Spleen (tissue), 11 donors: ENCODE measurements around the gene PALD1. TPM values are rescaled to one million over a fixed set of nuclear protein-coding genes. Genes with fewer than 3 reads are reported as not detected.

Experiments used
- DNase-seq: peaks from one replicate; pipeline ENCODE4 v3.0.0-alpha.2; 2020
- H3K27ac ChIP-seq, 8 donors: fragments of 200-600 bp; sonication (generic) in 7 of 8; 1 replicate in 4 of 8; 2 replicates in 4 of 8; pipeline versions ENCODE4 v1.5.0 to v1.8.0; 2016 to 2021; ENCODE audit warnings: inconsistent platforms in 4 of 8, mild to moderate bottlenecking in 4 of 8, moderate library complexity in 1 of 8
- H3K27me3 ChIP-seq, 7 donors: fragments of 200-600 bp; sonication (generic) in 6 of 7; replicated peaks in 1 of 7; 1 replicate in 4 of 7; 2 replicates in 3 of 7; pipeline versions ENCODE4 v1.5.0 to v1.8.0; 2016 to 2021; ENCODE audit warnings: inconsistent platforms in 3 of 7, mild to moderate bottlenecking in 1 of 7
- H3K36me3 ChIP-seq, 6 donors: fragments of 200-600 bp; sonication (generic) in 5 of 6; 1 replicate in 4 of 6; 2 replicates in 2 of 6; pipeline versions ENCODE4 v1.5.0 to v1.8.0; 2016 to 2021; ENCODE audit warnings: inconsistent platforms in 2 of 6
- H3K4me1 ChIP-seq, 6 donors: fragments of 200-600 bp; sonication (generic) in 5 of 6; 1 replicate in 3 of 6; 2 replicates in 3 of 6; pipeline versions ENCODE4 v1.5.0 to v1.8.0; 2016 to 2021; ENCODE audit warnings: inconsistent platforms in 3 of 6
- H3K4me3 ChIP-seq, 8 donors: fragments of 200-600 bp; sonication (generic) in 7 of 8; 1 replicate in 4 of 8; 2 replicates in 4 of 8; pipeline versions ENCODE4 v1.5.0 to v1.8.0; 2016 to 2021; ENCODE audit warnings: inconsistent platforms in 4 of 8, mild to moderate bottlenecking in 4 of 8, moderate library complexity in 2 of 8
- H3K9me3 ChIP-seq, 8 donors: fragments of 200-600 bp; sonication (generic) in 7 of 8; 1 replicate in 4 of 8; 2 replicates in 4 of 8; pipeline versions ENCODE4 v1.5.0 to v1.8.0; 2016 to 2021; ENCODE audit warnings: inconsistent platforms in 4 of 8
- CTCF ChIP-seq, 11 experiments: fragments of 200-600 bp in 7 of 11; fragments of 450-650 bp in 4 of 11; sonication (generic) in 4 of 11; IDR thresholded peaks in 8 of 11; conservative IDR thresholded peaks in 3 of 11; 1 replicate in 7 of 11; 2 replicates in 4 of 11; pipeline versions ENCODE4 v1.4.0 to v1.8.0; 2016 to 2021; ENCODE audit warnings: antibody characterized with exemption in 11 of 11, inconsistent platforms in 4 of 11, mild to moderate bottlenecking in 1 of 11
- POLR2A ChIP-seq, 3 donors: fragments of 450-650 bp; IDR thresholded peaks; one replicate each; pipeline ENCODE4 v1.5.1; 2017; ENCODE audit warnings: antibody characterized with exemption in 3 of 3, mild to moderate bottlenecking in 1 of 3
- POLR2AphosphoS5 ChIP-seq, 3 donors: sonication (generic); formaldehyde crosslinking; IDR thresholded peaks; one replicate each; pipeline ENCODE4 v1.5.1; 2017; ENCODE audit warnings: antibody characterized with exemption in 3 of 3
- WGBS, 5 donors: extraction: QIAGEN DNeasy Blood & Tissue Kit in 3 of 5; methylation state at CpG; one replicate each; pipeline versions ENCODE4 v1.1.5 to v1.1.7; 2013 to 2018; 5-methylcytosine and 5-hydroxymethylcytosine counted together
- intact Hi-C: fragments of 100-400 bp; cut with DNase I; formaldehyde crosslinking; loops from one replicate; pipeline ENCODE4 v1.15.0; 2023; ENCODE audit warnings: low total_unique reads
- polyA plus RNA-seq, 3 donors: library from polyadenylated mRNA; stranded (reverse); fragments of 200-250 nt; gene quantifications; one replicate each; pipeline ENCODE4 v1.2.1, GENCODE V29; 2013
- total RNA-seq, 7 donors: library from RNA; depleted of rRNA in 3 of 7; stranded (reverse); fragments of >200 nt in 3 of 7; fragmentation: NEBNext Ultra II Directional in 4 of 7; extraction: Animal tissue kit (Norgen Biotek cat#: 25700) in 4 of 7; gene quantifications; one replicate each; pipeline versions ENCODE4 v1.1.0 to v1.2.1, GENCODE V29; 2016 to 2021
- donor health status: healthy with polysubstance abuse.
- donor health status: DM: no; HTN: no; CAD: no; lungs with moderate emphysema.
- donor health status: DM: no; HTN: no; CAD: no.
- donor health status: Bipolar disorder and iron deficiency.
- donor health status: healthy.
- donor health status: DM: no; HTN: no; CAD: no.
- donor health status: DM: yes; HTN: yes; CAD: no.

The PALD1 gene
- total and polyA plus RNA-seq, 10 donors: 7.7 to 27.8 (median 19.5) TPM

GRCh38 chr10:70593513-70593890, 114.9 kb downstream of the PALD1 start:
- intact Hi-C loops: no loop called here
- no peak overlapping the region for H3K4me3 ChIP-seq
- H3K4me1 ChIP-seq: peaks cover 0 to 29% (median 8%) of the 10 kb centered on the region in 6 donors
- H3K27ac ChIP-seq: no peak overlapping the region
- H3K36me3 ChIP-seq: peaks cover 0 to 19% (median 0%) of the 10 kb centered on the region in 6 donors
- 73 to 92% (median 75%) methylated on average over 7 of the region's 7 CpGs for WGBS, 5 donors
- TF ChIP-seq POLR2AphosphoS5 (IDR thresholded peaks at IDR 0.05) (no peak), POLR2A (IDR thresholded peaks at IDR 0.05) (no peak), CTCF (IDR thresholded peaks at IDR 0.05 in 8 of 11, conservative IDR thresholded peaks at IDR 0.05 in 3 of 11) (no peak)
- no peak for DNase-seq
- H3K9me3 ChIP-seq: no peaks in the 10 kb centered on the region
- H3K27me3 ChIP-seq: no peaks in the 10 kb centered on the region

- TF ChIP-seq CTCF (IDR thresholded peaks at IDR 0.05 in 8 of 11, conservative IDR thresholded peaks at IDR 0.05 in 3 of 11): no peak
- no peak for TF ChIP-seq POLR2AphosphoS5 (IDR thresholded peaks at IDR 0.05)
- TF ChIP-seq POLR2A (IDR thresholded peaks at IDR 0.05): no peak
- Histone ChIP-seq H3K9me3 (no peaks in the 10 kb centered on the region), H3K36me3 (peaks cover 0 to 26% (median 0%) of the 10 kb centered on the region in 6 donors), H3K4me3 (no peak overlapping the region), H3K27ac (no peak overlapping the region), H3K27me3 (no peaks in the 10 kb centered on the region), H3K4me1 (peaks cover 0 to 34% (median 8%) of the 10 kb centered on the region in 6 donors)
- 72 to 80% (median 77%) methylated on average over 3 of the region's 3 CpGs for WGBS, 5 donors
- intact Hi-C loops: no loop called here
- no peak for DNase-seq
These were observed 115.6 kb downstream of the PALD1 start for GRCh38 chr10:70594161-70594560.

DNA sequence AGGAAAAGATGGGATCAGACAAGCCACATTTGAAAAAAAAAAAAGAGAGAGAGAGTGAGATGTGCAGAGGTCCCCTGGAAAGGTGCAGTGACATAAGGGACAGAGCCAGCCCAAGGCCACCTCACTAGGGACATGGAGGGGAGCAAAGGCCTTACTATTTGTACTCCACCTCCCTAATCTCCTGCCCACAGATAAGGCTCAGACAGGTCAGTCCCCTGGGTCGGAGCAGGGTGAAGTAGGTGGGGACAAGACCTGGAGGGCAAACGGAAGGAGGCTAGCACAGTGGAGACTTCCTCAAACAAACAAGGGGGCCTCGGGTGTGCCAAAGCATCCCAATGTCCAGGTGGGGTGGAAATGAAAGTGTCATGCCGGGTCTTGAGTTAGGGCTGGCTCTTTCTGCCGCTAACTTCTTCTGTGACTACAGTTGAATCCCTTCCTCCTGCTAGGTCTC, 117.0 kb downstream of the PALD1 start:
- WGBS, 5 donors: 75 to 89% (median 80%) methylated on average over 5 of the region's 5 CpGs
- no peak for DNase-seq
- no peaks in the 10 kb centered on the region for H3K27me3 ChIP-seq
- H3K27ac ChIP-seq: no peak overlapping the region
- H3K4me3 ChIP-seq: no peak overlapping the region
- H3K4me1 ChIP-seq: peaks cover 0 to 47% (median 8%) of the 10 kb centered on the region in 6 donors
- H3K9me3 ChIP-seq: no peaks in the 10 kb centered on the region
- intact Hi-C loops: no loop called here
- H3K36me3 ChIP-seq: peaks cover 0 to 40% (median 0%) of the 10 kb centered on the region in 6 donors
- TF ChIP-seq POLR2A (IDR thresholded peaks at IDR 0.05) (no peak), CTCF (IDR thresholded peaks at IDR 0.05 in 8 of 11, conservative IDR thresholded peaks at IDR 0.05 in 3 of 11) (no peak), POLR2AphosphoS5 (IDR thresholded peaks at IDR 0.05) (peak in 1 of 3 donors; percentile 3)

- intact Hi-C loops: no loop called here
- TF ChIP-seq CTCF (IDR thresholded peaks at IDR 0.05 in 8 of 11, conservative IDR thresholded peaks at IDR 0.05 in 3 of 11) (no peak), POLR2AphosphoS5 (IDR thresholded peaks at IDR 0.05) (no peak)
- Histone ChIP-seq H3K36me3 (peaks cover 0 to 41% (median 0%) of the 10 kb centered on the region in 6 donors), H3K9me3 (no peaks in the 10 kb centered on the region), H3K27me3 (no peaks in the 10 kb centered on the region), H3K4me3 (no peak overlapping the region), H3K4me1 (peaks cover 0 to 52% (median 8%) of the 10 kb centered on the region in 6 donors), H3K27ac (no peak overlapping the region)
- 69 to 76% (median 74%) methylated on average over 13 to 14 of the region's 14 CpGs for WGBS, 5 donors
- DNase-seq: no peak
These were observed 117.7 kb downstream of the PALD1 start for GRCh38 chr10:70596110-70596798.
